ENCODE measurements around the gene CCDC9.

DNA sequence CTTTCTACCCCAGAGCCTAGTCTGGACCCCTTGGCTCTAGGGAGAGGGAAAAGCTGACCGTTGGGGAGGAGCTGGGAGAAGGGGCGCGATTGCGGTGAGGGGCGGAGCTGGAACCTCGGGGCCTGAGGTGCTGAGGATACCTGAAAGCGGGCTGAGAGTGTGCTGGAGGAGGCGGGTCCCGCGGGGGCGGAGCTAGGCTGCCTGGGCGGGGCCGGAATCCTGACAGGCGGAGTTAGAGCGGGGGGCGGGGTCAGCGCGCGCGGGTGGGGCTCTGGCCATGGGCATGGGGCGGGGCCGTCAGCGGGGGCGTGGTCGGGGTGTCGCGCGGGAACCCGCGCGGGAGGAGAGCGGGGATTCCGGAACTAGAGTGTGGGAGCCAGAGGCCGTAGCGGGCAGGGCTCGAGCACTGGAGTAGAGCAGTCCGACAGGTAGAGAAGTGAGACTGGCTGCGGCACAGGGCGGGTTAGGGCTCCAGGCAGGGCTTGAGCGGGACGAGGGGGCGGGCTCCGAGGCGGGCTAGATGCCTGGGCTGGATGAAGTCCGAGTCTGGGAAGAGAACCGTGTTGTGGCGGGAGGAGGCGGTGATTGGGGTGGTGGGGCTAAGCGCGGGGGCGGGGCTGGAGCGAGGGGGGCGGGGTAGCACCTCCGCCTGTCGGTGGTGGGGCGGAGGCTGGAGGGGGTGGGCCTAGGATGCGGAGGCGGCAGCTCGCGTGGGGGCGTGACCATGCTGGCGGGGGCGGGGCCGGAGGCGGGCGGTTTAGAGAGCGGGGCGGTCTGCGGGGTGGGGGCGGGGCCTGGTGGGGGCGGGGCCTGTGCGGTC lies 18.0 kb downstream of the CCDC9 start, which contains the start of gene INAFM1:
- TF ChIP-seq MAX (IDR thresholded peaks at IDR 0.05) (no peak; the same call in 1 of the 2 replicates), YY1 (IDR thresholded peaks at IDR 0.05; ENCODE audit: low read depth) (no peak), RAD21 (IDR thresholded peaks at IDR 0.05; ENCODE audit: low read depth) (no peak), TEAD4 (IDR thresholded peaks at IDR 0.05) (peak; percentile 24), NFIC (IDR thresholded peaks at IDR 0.05) (no peak), CEBPB (IDR thresholded peaks at IDR 0.05) (no peak), EP300 (IDR thresholded peaks at IDR 0.05; ENCODE audit: borderline replicate concordance) (no peak)
- TF ChIP-seq, protein P1, sequence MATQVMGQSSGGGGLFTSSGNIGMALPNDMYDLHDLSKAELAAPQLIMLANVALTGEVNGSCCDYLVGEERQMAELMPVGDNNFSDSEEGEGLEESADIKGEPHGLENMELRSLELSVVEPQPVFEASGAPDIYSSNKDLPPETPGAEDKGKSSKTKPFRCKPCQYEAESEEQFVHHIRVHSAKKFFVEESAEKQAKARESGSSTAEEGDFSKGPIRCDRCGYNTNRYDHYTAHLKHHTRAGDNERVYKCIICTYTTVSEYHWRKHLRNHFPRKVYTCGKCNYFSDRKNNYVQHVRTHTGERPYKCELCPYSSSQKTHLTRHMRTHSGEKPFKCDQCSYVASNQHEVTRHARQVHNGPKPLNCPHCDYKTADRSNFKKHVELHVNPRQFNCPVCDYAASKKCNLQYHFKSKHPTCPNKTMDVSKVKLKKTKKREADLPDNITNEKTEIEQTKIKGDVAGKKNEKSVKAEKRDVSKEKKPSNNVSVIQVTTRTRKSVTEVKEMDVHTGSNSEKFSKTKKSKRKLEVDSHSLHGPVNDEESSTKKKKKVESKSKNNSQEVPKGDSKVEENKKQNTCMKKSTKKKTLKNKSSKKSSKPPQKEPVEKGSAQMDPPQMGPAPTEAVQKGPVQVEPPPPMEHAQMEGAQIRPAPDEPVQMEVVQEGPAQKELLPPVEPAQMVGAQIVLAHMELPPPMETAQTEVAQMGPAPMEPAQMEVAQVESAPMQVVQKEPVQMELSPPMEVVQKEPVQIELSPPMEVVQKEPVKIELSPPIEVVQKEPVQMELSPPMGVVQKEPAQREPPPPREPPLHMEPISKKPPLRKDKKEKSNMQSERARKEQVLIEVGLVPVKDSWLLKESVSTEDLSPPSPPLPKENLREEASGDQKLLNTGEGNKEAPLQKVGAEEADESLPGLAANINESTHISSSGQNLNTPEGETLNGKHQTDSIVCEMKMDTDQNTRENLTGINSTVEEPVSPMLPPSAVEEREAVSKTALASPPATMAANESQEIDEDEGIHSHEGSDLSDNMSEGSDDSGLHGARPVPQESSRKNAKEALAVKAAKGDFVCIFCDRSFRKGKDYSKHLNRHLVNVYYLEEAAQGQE (IDR thresholded peaks at IDR 0.05; ENCODE audit: low read depth): no peak
